Activated B cell treated with CpG ODN at 0.5 μM for 24 hours (primary cell): ENCODE data around the gene KAT2B. TPM values are rescaled to one million over a fixed set of nuclear protein-coding genes. Genes with fewer than 3 reads are reported as not detected.

Experiments
- ATAC-seq: fragments of 200-7000 bp; cut with Tn5 transposase; one replicate; pipeline ENCODE4 v1.10.0; 2021; ENCODE audit warnings: low read depth, mild to moderate bottlenecking, moderate library complexity
- CTCF ChIA-PET: fragments of 350-600 bp; sonication (Branson Sonifier 250); formaldehyde crosslinking; loops from one replicate; lab custom pipeline; 2021; ENCODE audit warnings: antibody characterized with exemption; lab: Charles Lee
- POLR2A ChIA-PET: fragments of 350-600 bp; sonication (Branson Sonifier 250); formaldehyde crosslinking; loops from one replicate; lab custom pipeline; 2021; ENCODE audit warnings: antibody characterized with exemption; lab: Charles Lee
- DNase-seq: peaks from one replicate; pipeline ENCODE4 v3.0.0; 2022
- H3K27ac Mint-ChIP-seq: one replicate; pipeline ENCODE4 v1.8.0; 2020; ENCODE audit warnings: mixed read lengths
- H3K27me3 Mint-ChIP-seq: one replicate; pipeline ENCODE4 v1.8.0; 2021; ENCODE audit warnings: mixed read lengths
- H3K36me3 Mint-ChIP-seq: one replicate; pipeline ENCODE4 v1.8.0; 2021; ENCODE audit warnings: low read depth, mixed read lengths
- H3K4me1 Mint-ChIP-seq: one replicate; pipeline ENCODE4 v1.8.0; 2021; ENCODE audit warnings: mixed read lengths
- H3K4me3 Mint-ChIP-seq: one replicate; pipeline ENCODE4 v1.8.0; 2020; ENCODE audit warnings: mild to moderate bottlenecking, mixed read lengths
- H3K9me3 Mint-ChIP-seq: one replicate; pipeline ENCODE4 v1.8.0; 2020; ENCODE audit warnings: mixed read lengths
- intact Hi-C: fragments of 100-400 bp; cut with micrococcal nuclease; formaldehyde crosslinking; loops from one replicate; pipeline ENCODE4 v1.15.1; 2024
- total RNA-seq: library from RNA; stranded (reverse); gene quantifications from 2 replicates; pipeline ENCODE4 v1.2.3, GENCODE V29; 2022
- TF ChIP-seq, protein P1 (sequence below): fragments of 200-600 bp; IDR thresholded peaks from one replicate; pipeline ENCODE4 v1.8.0; 2022; ENCODE audit warnings: antibody characterized with exemption, mild to moderate bottlenecking

The KAT2B gene
- total RNA-seq, 1 donor from 2014 or later = 35.9 TPM

DNA sequence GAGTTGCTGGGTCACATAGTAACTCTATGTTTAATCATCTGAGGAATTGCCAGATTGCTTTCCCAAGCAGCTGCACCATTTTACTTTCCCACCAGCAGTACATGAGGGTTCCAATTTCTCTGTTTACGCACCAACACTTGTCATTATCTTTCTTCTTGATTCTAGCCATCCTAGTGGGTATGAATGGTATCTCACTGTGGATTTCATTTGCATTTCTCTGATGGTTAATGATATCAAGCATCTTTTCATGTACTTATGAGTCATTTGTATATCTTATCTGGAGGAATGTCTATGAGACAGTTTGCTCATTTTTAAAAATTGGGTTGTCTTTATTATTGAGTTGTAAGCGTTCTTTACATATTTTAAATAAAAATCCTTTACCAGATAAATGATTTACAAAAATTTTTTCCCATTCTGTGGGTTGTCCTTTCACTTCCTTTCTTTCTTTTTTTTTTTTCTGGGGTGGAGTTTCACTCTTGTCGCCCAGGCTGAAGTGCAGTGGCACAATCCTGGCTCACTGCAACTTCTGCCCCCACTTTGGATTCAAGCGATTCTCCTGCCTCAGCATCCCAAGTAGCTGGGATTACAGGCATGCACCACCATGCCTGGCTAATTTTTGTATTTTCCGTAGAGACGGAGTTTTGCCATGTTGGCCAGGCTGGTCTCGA lies 154.7 kb downstream of the KAT2B start:
- H3K27ac Mint-ChIP-seq = no peak overlapping the region
- intact Hi-C loops = no loop called here
- no peak for DNase-seq
- H3K4me3 Mint-ChIP-seq = no peak overlapping the region
- TF ChIP-seq, protein P1, sequence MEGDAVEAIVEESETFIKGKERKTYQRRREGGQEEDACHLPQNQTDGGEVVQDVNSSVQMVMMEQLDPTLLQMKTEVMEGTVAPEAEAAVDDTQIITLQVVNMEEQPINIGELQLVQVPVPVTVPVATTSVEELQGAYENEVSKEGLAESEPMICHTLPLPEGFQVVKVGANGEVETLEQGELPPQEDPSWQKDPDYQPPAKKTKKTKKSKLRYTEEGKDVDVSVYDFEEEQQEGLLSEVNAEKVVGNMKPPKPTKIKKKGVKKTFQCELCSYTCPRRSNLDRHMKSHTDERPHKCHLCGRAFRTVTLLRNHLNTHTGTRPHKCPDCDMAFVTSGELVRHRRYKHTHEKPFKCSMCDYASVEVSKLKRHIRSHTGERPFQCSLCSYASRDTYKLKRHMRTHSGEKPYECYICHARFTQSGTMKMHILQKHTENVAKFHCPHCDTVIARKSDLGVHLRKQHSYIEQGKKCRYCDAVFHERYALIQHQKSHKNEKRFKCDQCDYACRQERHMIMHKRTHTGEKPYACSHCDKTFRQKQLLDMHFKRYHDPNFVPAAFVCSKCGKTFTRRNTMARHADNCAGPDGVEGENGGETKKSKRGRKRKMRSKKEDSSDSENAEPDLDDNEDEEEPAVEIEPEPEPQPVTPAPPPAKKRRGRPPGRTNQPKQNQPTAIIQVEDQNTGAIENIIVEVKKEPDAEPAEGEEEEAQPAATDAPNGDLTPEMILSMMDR = no peak
- no peaks in the 10 kb centered on the region for H3K36me3 Mint-ChIP-seq
- peaks cover 2% of the 10 kb centered on the region for H3K4me1 Mint-ChIP-seq
- POLR2A ChIA-PET = no interaction called here
- no peaks in the 10 kb centered on the region for H3K9me3 Mint-ChIP-seq
- CTCF ChIA-PET = no interaction called here
- H3K27me3 Mint-ChIP-seq = no peaks in the 10 kb centered on the region
- no peak for ATAC-seq

DNA sequence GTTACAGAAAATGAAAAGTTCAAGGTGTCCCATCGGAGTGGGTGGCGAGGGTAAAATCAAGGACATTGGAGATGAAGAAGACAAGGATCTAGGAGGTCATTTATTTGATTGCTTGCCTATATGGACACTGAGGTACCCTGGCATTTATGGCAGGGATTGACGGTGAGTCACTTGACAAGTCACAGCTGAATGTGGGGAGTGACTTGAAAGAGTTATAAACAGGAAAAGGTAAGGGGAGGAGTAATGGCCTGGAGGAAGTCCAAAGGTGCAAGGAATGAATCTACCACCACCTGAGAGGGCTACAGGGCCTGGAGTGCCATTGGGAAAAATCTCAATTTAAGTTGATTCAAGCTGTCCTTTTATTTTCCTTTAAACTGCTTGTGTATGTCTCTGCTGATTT lies 157.5 kb downstream of the KAT2B start:
- H3K4me3 Mint-ChIP-seq = no peak overlapping the region
- H3K4me1 Mint-ChIP-seq = peaks cover 2% of the 10 kb centered on the region
- H3K27ac Mint-ChIP-seq = no peak overlapping the region
- H3K36me3 Mint-ChIP-seq = no peaks in the 10 kb centered on the region
- ChIA-PET CTCF (no interaction called here), POLR2A (interaction anchor here (0.6 to 0.8 kb wide), 2 partner anchors 11 to 157 kb away, joined by 5 to 6 read pairs; no protein-coding TSS in a partner anchor)
- TF ChIP-seq, protein P1 = no peak
- no peak for DNase-seq
- H3K27me3 Mint-ChIP-seq = no peaks in the 10 kb centered on the region
- intact Hi-C loops = no loop called here
- ATAC-seq = no peak
- no peaks in the 10 kb centered on the region for H3K9me3 Mint-ChIP-seq

DNA sequence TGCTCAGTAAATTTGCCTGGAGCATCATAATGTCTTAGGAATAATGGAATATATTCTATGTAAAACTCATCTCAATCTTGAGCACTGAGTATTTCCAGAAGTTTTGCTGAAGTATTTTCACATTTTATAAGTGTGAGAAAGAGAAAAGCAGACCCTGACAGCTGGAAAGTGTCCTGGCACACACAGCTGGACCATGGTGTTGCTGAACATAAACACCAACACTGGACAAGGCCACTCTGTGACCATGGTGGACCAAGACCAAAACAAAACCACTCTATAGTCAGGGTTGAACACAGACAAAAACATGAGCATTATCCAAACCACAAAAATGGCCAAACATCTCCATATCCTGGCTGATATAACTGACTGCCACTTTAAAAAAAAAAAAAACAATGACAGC lies 160.9 kb downstream of the KAT2B start:
- TF ChIP-seq, protein P1 = no peak
- Mint-ChIP-seq H3K4me3 (no peak overlapping the region), H3K27ac (no peak overlapping the region), H3K36me3 (peaks cover 4% of the 10 kb centered on the region), H3K9me3 (peaks cover 8% of the 10 kb centered on the region), H3K27me3 (no peaks in the 10 kb centered on the region), H3K4me1 (no peaks in the 10 kb centered on the region)
- ATAC-seq (no peak), DNase-seq (no peak)
- intact Hi-C loops = no loop called here
- ChIA-PET POLR2A (no interaction called here), CTCF (no interaction called here)

Other genes starting within 250 kb of the KAT2B start
- gene EFHB, start 106.2 kb upstream of the KAT2B start, total RNA-seq = 0.84 TPM in 1 of 2 replicates, not detected in the other
- 43.2 and 45.2 TPM in 2 replicates for gene RAB5A, start 93.3 kb upstream of the KAT2B start, total RNA-seq
- gene PP2D1, start 28.2 kb upstream of the KAT2B start, total RNA-seq = not detected in 2 replicates
- 5.9 and 7.2 TPM in 2 replicates for gene SGO1, start 145.8 kb downstream of the KAT2B start, total RNA-seq